ENCODE measurements around the gene KRT78.
"Not testable (repeated sequence)": the region's sequence is repeated elsewhere in the genome, so short reads cannot be mapped to it uniquely, and the experiment has no call there.

Gene KRT78

DNA sequence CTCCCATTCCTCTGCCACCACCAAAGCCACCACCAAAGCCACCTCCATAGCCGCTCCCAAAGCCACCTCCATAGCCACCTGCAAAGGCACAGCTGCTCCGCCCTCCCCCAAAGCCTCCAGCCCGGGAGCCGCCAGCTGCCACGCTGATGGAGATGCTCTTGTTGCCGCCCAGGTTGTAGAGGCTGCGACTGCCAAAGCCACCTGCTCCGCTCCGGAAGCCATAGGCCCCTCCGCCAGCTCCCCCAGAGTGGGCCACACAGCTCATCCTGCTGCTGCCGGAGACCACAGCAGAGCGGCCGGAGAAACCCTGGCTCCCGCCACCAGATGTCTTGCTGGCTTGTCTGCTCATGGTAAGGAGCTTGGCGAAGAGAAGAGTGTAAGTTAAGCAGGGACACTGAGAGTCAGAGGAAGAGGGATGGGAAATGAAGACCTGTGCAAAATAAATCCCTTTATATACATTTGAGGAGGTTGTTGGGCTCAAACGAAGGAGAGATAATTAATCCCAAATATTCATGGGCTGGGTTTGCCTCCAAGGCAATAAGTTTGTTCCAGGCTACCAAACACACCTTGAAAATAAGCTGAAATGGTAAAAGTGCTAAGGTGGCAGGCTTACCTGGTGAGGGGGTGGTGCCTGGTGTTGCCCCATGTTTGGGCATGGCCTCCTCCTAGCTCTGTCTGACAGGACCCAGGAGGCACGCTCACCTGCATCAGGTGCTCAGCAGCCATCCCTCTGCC lies 52.9 kb downstream of the KRT78 start, which contains the start of gene KRT3:
Gene KRT3, minus strand, starts transcription at position 424 of the 735 bp plus-strand sequence. Its CDS starts 75 bp downstream, at position 349.
- DNase-seq, result no peak

DNA sequence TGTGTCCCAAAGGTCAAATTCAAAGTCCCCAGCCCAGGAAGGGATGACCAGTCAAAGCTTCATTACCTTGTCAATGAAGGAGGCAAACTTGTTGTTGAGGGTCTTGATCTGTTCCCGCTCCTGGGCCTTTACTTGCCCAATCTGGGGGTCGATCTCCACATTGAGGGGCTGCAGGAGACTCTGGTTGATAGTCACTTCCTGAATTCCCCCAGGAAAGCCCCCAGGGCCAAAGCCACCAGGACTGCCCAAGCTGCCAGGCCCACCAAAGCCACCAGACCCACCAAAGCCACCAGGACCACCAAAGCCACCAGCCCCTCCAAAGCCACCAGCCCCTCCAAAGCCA lies 53.5 kb downstream of the KRT78 start:
- DNase-seq, result not testable (repeated sequence)

DNA sequence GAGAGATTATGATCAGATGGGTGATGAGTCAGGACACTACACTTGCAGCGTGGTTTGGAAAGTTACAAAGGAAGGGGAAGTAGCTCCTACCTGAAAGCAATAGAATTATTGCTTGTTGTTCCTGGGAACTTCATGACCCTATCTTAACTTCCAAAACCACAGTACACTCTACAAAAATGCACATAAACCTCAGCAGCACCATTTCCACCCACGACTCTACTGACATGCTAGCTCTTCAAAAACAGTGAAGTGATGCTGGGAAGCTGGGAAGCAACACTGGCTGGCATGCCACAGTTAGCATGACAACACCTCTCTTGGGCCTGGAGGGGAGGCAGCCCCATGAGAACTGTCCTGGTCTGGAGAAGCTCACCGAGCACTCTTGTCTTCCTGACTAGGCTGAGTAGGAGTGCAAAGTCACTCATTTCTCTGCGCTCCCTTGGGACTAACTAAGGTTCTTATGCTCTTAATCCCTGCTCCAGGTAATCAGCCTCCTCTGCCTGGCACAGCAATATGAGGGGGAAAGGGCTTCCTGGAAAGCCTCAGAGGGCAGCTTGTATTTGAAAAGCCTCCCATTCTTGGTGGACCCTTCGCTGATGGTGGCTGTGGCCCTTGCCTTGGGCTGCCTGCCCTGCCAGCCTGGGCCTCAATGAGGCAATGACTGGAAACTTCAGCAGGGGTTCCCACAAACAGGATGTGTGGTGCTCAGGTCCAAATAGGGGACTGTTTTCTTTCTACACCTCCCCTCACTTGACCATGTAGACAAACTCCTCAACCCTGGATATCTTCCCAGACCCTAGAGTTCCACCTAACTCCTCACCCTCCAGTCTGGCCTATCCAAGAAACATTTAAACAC lies 54.1 kb downstream of the KRT78 start:
- DNase-seq, result no peak

DNA sequence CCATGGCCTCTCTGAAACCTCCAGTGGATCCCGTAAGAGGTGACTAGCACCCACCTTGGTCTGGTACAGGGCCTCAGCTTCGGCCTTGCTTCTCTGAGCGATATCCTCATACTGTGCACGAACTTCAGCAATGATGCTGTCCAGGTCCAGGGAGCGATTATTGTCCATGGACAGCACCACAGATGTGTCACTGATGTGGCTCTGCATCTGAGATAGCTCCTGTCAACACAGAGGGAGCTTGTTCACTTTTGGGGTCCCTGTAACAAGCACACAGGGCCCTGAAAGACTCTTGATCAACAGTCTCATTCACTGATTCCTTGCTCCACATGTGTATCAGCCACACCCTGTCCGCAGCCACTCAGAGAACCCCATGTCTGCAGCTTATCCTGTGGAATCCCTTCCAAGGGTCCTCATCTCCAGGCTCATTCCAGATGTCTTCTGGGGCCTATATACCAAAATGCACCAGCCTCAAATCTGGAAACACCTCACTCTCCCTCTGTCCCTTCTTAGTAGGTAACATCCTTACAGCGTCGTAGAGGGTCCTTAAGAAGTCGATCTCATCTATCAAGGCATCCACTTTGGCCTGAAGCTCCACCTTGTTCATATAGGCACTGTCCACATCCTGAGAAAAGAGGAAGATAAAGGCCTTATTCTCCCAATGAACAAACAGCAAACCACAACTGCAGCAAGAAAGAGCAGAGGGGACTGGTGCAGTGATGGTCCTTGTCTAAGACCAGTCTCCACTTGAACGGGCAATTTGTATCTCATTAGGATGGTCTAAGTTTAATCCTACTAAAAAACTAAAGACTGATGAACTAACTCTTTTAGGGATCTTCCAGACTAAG lies 56.4 kb downstream of the KRT78 start:
- DNase-seq, result no peak

DNA sequence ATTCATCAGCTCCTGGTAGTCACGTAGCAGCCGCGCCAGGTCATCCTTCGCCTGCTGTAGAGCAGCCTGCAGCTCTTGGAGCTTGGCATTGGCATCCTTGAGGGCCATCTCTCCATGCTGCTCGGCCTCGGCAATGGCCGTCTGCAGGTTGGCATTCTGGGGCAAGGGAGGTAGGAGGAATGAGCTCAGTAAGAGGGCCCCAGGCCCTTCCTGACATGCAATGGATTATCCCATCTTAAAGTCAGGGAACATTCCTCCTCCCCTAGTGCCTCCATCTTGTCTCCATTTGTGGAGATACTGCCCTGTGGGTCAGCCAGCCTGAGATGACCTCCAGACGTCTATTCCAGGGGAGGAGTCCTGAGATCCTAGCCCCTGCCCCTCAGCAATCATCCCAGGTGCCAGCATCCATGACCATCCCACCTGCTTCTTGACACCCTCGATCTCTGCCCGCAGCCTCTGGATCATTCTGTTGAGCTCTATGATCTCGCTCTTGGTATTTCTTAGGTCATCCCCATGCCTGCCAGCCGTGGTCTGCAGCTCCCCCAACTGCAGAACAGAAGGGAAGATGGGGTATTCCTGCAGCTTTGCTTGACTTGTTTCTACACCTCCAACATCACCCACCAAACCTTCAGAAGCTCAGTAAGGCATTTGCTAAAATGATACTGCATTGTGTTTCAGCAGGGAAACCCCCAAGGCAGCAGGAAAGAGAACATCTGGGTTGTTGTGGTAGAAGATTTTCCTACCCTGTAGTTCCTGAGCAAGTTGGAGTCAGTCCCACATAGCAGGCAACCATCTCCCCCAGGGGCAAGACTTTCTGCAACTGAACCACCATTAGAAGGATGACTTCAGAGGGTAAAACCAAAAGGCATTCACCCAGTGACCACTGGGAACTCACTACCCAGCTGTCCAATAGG lies 57.3 kb downstream of the KRT78 start:
- no peak for DNase-seq

DNA sequence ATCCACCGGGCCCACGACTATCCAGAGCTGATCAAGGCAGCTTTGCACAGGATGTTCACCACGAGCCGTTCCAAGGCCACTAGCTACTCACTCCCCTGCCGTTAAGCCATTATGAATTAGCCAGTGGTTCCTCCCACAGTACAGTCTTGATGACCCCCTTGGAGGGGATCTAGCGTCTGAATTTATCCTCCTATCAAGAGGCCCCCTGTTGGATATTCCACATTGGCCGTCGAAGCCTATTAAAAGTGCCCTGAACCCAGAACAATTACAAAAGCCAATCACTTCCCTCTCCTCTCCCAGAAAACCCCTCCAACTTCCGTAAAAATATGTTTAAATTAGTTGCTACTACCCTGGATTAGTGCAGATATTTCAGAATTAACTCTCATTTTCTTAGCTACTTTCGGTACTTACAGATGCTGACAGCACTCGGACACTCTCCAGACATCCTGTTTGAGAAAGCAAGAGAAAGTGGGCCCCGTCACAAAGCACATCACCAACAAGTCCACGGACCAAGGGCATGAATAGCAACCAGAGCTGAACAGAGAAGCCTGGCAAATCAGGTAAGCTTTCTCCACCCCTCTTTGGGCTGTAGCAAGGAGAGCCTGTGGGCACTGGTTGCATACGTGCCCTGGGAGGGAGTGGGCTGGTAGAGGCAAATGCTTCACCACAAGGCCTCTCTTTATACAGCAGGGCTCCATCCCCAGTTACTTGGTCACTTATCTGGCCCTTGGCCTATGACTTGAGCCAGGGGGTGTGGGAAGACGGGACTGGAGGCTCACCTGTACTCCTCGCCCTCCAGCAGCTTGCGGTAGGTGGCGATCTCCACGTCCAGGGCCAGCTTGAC lies 58.1 kb downstream of the KRT78 start:
- no peak for DNase-seq

DNA sequence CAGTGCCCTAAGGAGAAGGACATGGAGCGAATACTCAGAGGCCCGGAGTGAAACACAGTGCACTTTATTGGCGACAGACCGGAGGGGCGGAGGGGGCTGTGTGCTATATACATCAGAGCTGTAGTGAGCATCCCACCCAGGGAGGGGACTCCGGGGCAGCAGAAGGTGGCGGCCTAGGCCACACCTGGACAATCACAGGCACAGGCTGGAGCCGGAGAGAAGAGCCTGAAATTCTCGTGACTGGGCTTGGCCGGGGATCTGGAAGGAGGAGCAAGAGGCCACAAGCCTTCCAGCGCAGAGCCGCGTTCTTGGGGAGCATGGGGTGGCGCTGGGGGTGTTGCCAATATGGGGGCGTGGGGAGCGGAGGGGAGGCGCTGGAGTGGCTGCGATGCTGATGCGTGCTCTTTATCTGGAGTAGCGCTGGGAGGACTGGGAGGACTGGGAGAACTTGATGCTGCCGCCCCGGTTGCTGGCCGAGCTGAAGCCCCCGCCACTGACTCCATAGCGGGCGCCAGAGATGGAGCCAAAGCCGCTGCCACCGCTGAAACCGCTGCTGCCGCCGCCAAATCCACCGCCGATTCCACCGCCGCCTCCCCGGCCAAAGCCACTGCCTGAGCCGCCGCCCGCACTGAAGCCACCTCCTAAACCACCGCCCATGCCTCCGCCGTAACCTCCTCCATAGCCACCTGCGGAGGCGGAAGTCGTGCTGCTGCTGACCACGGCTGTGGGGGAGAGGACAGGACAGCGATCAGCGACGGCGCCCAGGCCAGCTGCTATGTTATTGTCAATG lies 59.0 kb downstream of the KRT78 start:
- DNase-seq, result no peak

DNA sequence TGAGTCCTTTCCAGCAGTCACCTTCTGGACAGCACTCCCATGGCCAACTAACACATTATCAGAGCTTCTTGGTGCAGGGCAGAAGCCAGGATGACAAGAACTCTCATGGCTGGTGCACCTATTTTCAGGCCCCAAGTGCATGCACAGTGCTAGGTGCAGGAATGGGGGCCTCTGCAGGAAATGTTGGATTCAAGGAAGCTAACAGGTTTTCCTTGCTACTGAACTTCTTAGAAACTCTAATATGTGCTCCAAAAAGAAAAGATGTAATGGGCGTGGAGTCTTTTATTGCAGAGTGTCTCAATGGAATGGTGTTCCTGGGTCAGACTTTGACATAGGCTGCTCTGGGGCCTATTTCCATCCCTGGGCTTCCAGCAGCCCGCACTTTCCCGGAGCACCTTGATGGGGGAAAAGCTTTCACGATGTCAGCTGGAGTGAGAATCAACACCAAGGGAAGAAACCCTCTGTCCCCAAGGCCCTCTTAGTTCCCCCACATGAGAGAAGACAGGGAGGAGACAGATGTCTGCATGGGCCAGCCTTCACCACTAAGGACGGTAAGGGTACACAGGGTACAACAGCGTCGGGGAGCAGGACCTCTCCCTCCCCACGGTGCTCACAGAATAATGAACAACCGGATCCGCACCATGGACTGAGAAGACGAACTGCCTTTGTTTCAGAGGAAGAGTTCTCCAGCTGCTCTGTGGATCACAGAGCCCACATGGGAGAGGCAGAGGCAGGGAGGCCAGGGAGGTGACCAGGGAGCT lies 59.7 kb downstream of the KRT78 start:
- no peak for DNase-seq

DNA sequence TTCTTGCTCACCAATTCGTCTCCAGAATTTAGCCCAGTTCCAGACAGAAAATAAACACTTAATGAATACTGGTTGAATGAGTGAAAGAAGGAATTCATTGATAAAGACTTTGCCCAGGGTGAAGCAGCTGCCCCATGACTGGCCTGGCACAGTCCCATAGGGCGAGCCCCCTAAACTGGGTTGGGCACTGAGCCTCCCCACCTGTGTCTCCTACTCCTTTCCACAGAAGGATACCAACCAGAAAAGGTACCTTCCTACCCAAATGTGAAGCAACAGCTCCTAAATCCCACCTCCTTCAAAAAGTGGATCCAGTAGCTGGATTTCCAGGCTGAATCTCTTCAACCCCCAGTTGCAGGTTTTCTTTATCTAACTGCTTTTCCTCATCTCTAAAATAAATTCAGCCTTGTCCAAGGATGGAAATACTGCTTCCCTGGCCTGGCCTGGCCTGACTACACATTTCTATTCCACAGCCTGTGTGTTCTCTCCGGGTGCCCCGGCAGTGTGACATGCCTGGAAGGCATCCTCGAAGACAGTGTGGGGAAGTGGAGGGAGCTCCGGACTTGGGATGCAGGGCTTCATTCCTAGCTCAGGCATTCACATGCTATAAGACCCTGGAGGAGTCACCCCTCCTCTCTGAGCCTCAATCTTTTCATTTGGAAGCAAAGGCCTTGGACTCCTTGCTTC lies 60.5 kb downstream of the KRT78 start:
- no peak for DNase-seq
